Natural killer cell treated with Interleukin-12 subunit alpha and Interleukin-12 subunit beta and Interleukin-15 and Interleukin-18, amount 100 ng/mL, for 72 hours (primary cell): Measurements from ENCODE around the gene SWT1. TPM values are rescaled to one million over a fixed set of nuclear protein-coding genes. Genes with fewer than 3 reads are reported as not detected.
"Not testable (repeated sequence)": the region's sequence is repeated elsewhere in the genome, so short reads cannot be mapped to it uniquely, and the experiment has no call there.

Experiments
- ATAC-seq, 2 donors: fragments of 150-1000 bp; cut with Tn5 transposase in 1 of 2; sonication (Bioruptor Pico), chemical (Tn5 transposase) in 1 of 2; 2 replicates each; pipeline ENCODE4 v1.10.0; 2021
- DNase-seq: peaks from one replicate; pipeline ENCODE4 v3.0.0; 2022; ENCODE audit warnings: low spot score
- H3K27ac Mint-ChIP-seq, 2 donors: 1 replicate in 1 of 2; 2 replicates in 1 of 2; pipeline ENCODE4 v1.8.0; 2022; ENCODE audit warnings: mixed read lengths in 2 of 2, mild to moderate bottlenecking in 1 of 2, moderate library complexity in 1 of 2
- H3K27me3 Mint-ChIP-seq, 2 donors: 1 replicate in 1 of 2; 2 replicates in 1 of 2; pipeline ENCODE4 v1.8.0; 2022; ENCODE audit warnings: mixed read lengths in 2 of 2
- H3K36me3 Mint-ChIP-seq: one replicate; pipeline ENCODE4 v1.8.0; 2022; ENCODE audit warnings: mixed read lengths
- H3K4me1 Mint-ChIP-seq, 2 donors: 1 replicate in 1 of 2; 2 replicates in 1 of 2; pipeline ENCODE4 v1.8.0; 2022; ENCODE audit warnings: low read depth in 2 of 2, mixed read lengths in 2 of 2, mild to moderate bottlenecking in 1 of 2
- H3K4me3 Mint-ChIP-seq: one replicate; pipeline ENCODE4 v1.8.0; 2022; ENCODE audit warnings: mixed read lengths
- H3K9me3 Mint-ChIP-seq: 2 replicates; pipeline ENCODE4 v1.8.0; 2022; ENCODE audit warnings: mixed read lengths
- total RNA-seq, 2 donors: library from RNA; stranded (reverse); gene quantifications; one replicate each; pipeline ENCODE4 v1.2.3, GENCODE V29; 2022

SWT1 gene
- total RNA-seq, 2 donors from 2014 or later, result 2.2 to 2.3 TPM

- no peaks in the 10 kb centered on the region for H3K9me3 Mint-ChIP-seq
- no peak overlapping the region for H3K27ac Mint-ChIP-seq
- ATAC-seq (peak; percentile 91 to 97), DNase-seq (peak; percentile 62)
- no peaks in the 10 kb centered on the region for H3K36me3 Mint-ChIP-seq
- no peaks in the 10 kb centered on the region for H3K27me3 Mint-ChIP-seq
- peaks cover 20 to 28% of the 10 kb centered on the region in 2 donors for H3K4me1 Mint-ChIP-seq
- H3K4me3 Mint-ChIP-seq, result no peak overlapping the region
Observed at GRCh38 chr1:185244015-185244747, 87.2 kb downstream of the SWT1 start.

DNA sequence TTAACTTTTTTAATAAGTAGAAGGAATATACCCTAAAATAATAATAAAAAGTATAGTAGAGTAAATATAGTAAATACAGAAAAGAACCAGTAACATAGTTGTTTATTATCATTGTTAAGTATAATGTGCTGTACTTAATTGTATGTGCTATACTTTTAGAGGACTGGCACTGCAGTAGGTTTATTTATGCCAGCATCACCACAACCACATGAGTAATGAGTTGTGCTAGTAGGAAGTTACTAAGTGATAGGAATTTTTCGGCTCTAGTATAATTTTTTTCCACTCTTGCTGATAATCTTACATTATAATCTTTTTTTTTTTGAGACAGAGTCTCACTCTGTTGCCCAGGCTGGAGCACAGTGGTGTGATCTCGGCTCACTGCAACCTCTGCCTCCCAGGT lies 88.5 kb downstream of the SWT1 start:
- Mint-ChIP-seq H3K36me3 (no peaks in the 10 kb centered on the region), H3K9me3 (no peaks in the 10 kb centered on the region), H3K4me1 (peaks cover 12 to 18% of the 10 kb centered on the region in 2 donors), H3K27me3 (no peaks in the 10 kb centered on the region), H3K4me3 (no peak overlapping the region), H3K27ac (no peak overlapping the region)
- no peak for ATAC-seq
- no peak for DNase-seq

DNA sequence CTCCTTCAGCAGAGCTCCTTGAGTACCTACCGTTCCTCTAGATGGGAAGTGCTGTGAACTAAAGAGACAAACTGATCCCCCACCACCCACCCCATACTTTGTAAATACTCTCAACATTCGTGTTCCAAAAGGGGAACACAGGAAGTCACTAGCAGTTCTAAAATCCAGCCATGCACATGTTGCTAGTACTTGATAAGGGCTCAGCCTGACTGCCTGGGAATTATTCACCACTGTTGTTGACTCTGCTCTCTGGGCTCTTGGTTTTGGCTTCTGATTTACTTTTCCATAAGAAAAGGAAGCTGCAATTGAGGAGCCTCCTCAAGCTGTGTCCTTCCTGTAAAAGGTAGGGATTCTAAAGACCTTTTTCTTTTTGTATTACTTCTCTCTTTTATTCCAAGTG lies 92.6 kb downstream of the SWT1 start:
- ATAC-seq (no peak), DNase-seq (no peak)
- Mint-ChIP-seq H3K27ac (no peak overlapping the region), H3K4me1 (peaks cover 0 to 2% of the 10 kb centered on the region in 2 donors), H3K4me3 (no peak overlapping the region), H3K36me3 (peaks cover under 1% of the 10 kb centered on the region), H3K9me3 (no peaks in the 10 kb centered on the region), H3K27me3 (no peaks in the 10 kb centered on the region)

DNA sequence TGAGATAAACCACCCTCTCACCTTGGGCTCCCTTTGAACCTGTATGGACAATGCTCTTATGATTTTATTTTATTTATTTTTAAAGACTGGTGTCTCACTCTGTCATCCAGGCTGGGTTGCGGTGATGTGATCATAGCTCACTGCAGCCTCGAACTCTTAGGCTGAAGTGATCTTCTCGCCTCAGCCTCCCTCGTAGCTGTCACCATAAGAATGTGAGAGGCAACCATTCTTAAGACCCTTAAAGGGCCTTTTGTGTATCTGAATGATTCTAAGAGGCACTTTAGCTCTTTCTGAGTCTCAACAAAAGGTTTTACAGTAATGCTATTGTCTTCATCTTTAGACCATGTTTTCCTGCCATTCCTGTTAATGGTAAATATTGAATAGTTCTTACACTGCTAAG lies 93.1 kb downstream of the SWT1 start:
- H3K4me3 Mint-ChIP-seq, result no peak overlapping the region
- H3K4me1 Mint-ChIP-seq, result no peaks in the 10 kb centered on the region
- H3K36me3 Mint-ChIP-seq, result peaks cover 5% of the 10 kb centered on the region
- DNase-seq (no peak), ATAC-seq (no peak)
- H3K27ac Mint-ChIP-seq, result no peak overlapping the region
- H3K9me3 Mint-ChIP-seq, result peaks cover 4% of the 10 kb centered on the region
- H3K27me3 Mint-ChIP-seq, result no peaks in the 10 kb centered on the region

DNA sequence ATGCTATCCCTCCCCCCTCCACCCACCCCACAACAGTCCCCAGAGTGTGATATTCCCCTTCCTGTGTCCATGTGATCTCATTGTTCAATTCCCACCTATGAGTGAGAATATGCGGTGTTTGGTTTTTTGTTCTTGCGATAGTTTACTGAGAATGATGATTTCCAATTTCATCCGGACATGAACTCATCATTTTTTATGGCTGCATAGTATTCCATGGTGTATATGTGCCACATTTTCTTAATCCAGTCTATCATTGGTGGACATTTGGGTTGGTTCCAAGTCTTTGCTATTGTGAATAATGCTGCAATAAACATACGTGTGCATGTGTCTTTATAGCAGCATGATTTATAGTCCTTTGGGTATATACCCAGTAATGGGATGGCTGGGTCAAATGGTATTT lies 95.0 kb downstream of the SWT1 start:
- not testable (repeated sequence) for DNase-seq, H3K9me3 Mint-ChIP-seq, H3K27ac Mint-ChIP-seq, ATAC-seq, H3K4me1 Mint-ChIP-seq, H3K4me3 Mint-ChIP-seq, H3K36me3 Mint-ChIP-seq, H3K27me3 Mint-ChIP-seq

GRCh38 chr1:185252404-185252803 lies 95.4 kb downstream of the SWT1 start:
- DNase-seq, H3K4me1 Mint-ChIP-seq, H3K36me3 Mint-ChIP-seq, ATAC-seq, H3K27me3 Mint-ChIP-seq, H3K27ac Mint-ChIP-seq, H3K9me3 Mint-ChIP-seq, H3K4me3 Mint-ChIP-seq: not testable (repeated sequence)

DNA sequence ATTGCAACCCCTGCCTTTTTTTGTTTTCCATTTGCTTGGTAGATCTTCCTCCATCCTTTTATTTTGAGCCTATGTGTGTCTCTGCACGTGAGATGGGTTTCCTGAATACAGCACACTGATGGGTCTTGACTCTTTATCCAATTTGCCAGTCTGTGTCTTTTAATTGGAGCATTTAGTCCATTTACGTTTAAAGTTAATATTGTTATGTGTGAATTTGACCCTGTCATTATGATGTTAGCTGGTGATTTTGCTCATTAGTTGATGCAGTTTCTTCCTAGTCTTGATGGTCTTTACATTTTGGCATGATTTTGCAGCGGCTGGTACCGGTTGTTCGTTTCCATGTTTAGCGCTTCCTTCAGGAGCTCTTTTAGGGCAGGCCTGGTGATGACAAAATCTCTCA lies 98.6 kb downstream of the SWT1 start:
- not testable (repeated sequence) for H3K27me3 Mint-ChIP-seq, DNase-seq, H3K27ac Mint-ChIP-seq, H3K4me3 Mint-ChIP-seq, H3K4me1 Mint-ChIP-seq, ATAC-seq, H3K9me3 Mint-ChIP-seq, H3K36me3 Mint-ChIP-seq

DNA sequence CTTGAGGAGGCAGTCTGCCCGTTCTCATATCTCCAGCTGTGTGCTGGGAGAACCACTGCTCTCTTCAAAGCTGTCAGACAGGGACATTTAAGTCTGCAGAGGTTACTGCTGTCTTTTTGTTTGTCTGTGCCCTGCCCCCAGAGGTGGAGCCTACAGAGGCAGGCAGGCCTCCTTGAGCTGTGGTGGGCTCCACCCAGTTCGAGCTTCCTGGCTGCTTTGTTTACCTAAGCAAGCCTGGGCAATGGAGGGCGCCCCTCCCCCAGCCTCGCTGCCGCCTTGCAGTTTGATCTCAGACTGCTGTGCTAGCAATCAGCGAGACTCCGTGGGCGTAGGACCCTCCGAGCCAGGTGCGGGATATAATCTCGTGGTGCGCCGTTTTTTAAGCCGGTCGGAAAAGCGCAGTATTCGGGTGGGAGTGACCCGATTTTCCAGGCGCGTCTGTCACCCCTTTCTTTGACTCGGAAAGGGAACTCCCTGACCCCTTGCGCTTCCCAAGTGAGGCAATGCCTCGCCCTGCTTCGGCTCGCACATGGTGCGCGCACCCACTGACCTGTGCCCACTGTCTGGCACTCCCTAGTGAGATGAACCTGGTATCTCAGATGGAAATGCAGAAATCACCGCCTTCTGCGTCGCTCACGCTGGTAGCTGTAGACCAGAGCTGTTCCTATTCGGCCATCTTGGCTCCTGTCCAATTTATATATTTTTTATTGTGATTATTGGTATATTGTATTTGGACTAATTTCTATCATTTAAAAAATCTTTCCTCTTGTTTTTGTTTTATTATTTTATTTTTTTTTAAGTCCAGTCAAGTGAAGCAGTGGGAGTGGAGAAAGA lies 100.4 kb downstream of the SWT1 start:
- not testable (repeated sequence) for DNase-seq, H3K9me3 Mint-ChIP-seq, H3K27me3 Mint-ChIP-seq, H3K4me1 Mint-ChIP-seq, H3K27ac Mint-ChIP-seq, ATAC-seq, H3K36me3 Mint-ChIP-seq, H3K4me3 Mint-ChIP-seq

- DNase-seq, result no peak
- ATAC-seq, result no peak
- H3K9me3 Mint-ChIP-seq, result peaks cover 4% of the 10 kb centered on the region
- no peak overlapping the region for H3K27ac Mint-ChIP-seq
- H3K36me3 Mint-ChIP-seq, result peaks cover 5% of the 10 kb centered on the region
- H3K4me3 Mint-ChIP-seq, result no peak overlapping the region
- H3K27me3 Mint-ChIP-seq, result no peaks in the 10 kb centered on the region
- H3K4me1 Mint-ChIP-seq, result no peaks in the 10 kb centered on the region
Observed at GRCh38 chr1:185257950-185258208, 100.9 kb downstream of the SWT1 start.

- Mint-ChIP-seq H3K36me3 (peaks cover 5% of the 10 kb centered on the region), H3K27ac (peak overlapping the region in 1 of 2 donors; percentile 5), H3K9me3 (peaks cover 4% of the 10 kb centered on the region), H3K4me1 (no peaks in the 10 kb centered on the region), H3K4me3 (no peak overlapping the region), H3K27me3 (no peaks in the 10 kb centered on the region)
- ATAC-seq (no peak), DNase-seq (no peak)
Observed at GRCh38 chr1:185258676-185259075, 101.7 kb downstream of the SWT1 start.

- DNase-seq, result no peak
- Mint-ChIP-seq H3K4me3 (no peak overlapping the region), H3K27ac (no peak overlapping the region), H3K36me3 (no peaks in the 10 kb centered on the region), H3K9me3 (no peaks in the 10 kb centered on the region), H3K27me3 (no peaks in the 10 kb centered on the region), H3K4me1 (no peaks in the 10 kb centered on the region)
- ATAC-seq, result no peak
Observed at GRCh38 chr1:185260611-185261010, 103.6 kb downstream of the SWT1 start.

DNA sequence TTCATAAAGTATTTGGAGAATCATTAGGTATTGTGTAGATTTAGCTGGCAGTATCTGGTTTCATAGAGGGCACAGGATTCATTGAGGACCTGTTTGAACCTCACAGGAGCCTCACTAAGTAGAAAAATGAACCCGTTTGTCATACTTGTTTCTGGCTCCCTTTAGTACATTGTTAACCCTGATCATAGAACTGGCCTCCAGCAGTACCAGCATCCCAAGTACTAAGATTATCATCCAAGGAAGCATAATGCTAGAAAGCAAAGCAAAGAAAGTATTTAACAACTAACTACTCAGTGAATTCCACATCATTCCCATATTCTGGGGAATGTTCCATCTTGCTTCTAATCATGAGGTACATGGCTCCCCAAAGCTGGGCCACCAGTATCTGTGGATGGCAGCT lies 105.2 kb downstream of the SWT1 start:
- Mint-ChIP-seq H3K4me1 (no peaks in the 10 kb centered on the region), H3K36me3 (no peaks in the 10 kb centered on the region), H3K27me3 (no peaks in the 10 kb centered on the region), H3K27ac (no peak overlapping the region), H3K4me3 (no peak overlapping the region), H3K9me3 (no peaks in the 10 kb centered on the region)
- DNase-seq (no peak), ATAC-seq (no peak)

- Mint-ChIP-seq H3K36me3 (no peaks in the 10 kb centered on the region), H3K27ac (no peak overlapping the region), H3K27me3 (no peaks in the 10 kb centered on the region), H3K4me3 (no peak overlapping the region), H3K4me1 (no peaks in the 10 kb centered on the region), H3K9me3 (no peaks in the 10 kb centered on the region)
- DNase-seq (no peak), ATAC-seq (no peak)
Observed at GRCh38 chr1:185263292-185263691, 106.3 kb downstream of the SWT1 start.

DNA sequence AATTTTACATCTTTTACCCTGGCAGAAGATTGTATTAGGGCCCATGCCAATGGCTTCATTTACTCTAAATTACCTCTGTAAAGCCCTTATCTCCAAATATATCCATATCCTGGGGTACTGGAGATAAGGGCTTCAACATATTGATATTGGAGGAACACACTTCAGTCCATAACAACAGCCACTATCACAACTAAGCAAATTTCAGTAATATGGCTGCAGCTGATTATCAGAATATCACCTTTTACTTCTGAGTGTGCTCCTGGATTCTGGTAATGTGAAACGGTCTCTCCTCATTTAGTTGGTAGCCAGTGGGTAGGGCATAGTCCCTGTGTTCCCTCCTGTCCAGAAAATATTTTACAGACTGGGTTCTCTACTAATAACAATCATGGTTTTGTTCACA lies 106.8 kb downstream of the SWT1 start:
- Mint-ChIP-seq H3K27ac (no peak overlapping the region), H3K27me3 (no peaks in the 10 kb centered on the region), H3K4me3 (no peak overlapping the region)

More for the DNA sequence above, 106.8 kb downstream of the SWT1 start:
- DNase-seq (no peak), ATAC-seq (no peak)
- Mint-ChIP-seq H3K36me3 (no peaks in the 10 kb centered on the region), H3K4me1 (no peaks in the 10 kb centered on the region), H3K9me3 (no peaks in the 10 kb centered on the region)
